ENCODE measurements around the gene IDI1. TPM values are rescaled to one million over a fixed set of nuclear protein-coding genes. Genes with fewer than 3 reads are reported as not detected.

Gene IDI1
- total and polyA plus RNA-seq, 2 of the 13 experiments (the other 11 are each of a cell fraction or from before 2014, with no cell fraction given), result 44.4 to 145 TPM

DNA sequence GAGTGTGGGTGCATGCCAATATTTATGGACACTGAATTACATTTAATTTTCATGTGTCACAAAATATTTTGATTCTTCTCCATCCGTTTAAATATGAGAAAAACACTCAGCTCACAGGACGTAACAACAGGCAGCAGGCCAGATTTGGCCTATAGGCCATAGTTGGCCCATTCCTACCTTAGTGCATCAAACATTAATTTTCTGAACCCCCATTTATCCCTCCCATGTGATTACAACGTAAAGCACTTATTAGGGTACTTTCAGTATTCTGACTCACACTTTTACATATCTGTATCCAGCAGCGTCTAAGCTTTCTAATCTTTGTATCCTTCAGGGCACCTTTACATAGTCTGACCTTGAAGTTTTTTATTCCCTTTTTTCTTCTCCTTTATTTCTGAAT, 4.0 kb downstream of the IDI1 start:
- intact Hi-C loops (cut with micrococcal nuclease; ENCODE audit: unreplicated experiment) (loop anchor here (5.0 kb wide), 1 partner anchor 58 kb away; the partner anchor contains the start of gene GTPBP4), in situ Hi-C loops (cut with HindIII; ENCODE audit: extremely low pct_ligation_motif_present, low pct_unique_long_range_greater_than_20kb) (no loop called here)
- POLR2A ChIA-PET, result no interaction called here
- no peak overlapping the region for H3K27ac ChIP-seq (ENCODE audit: extremely low read length, insufficient read depth, low read length)
- CTCF ChIA-PET (ENCODE audit: low intra/inter-chr PET ratio, low total read pairs), result no interaction called here
- H3K4me2 ChIP-seq (ENCODE audit: low read depth, low read length), result peak overlapping the region; percentile 73
- peaks cover 33% of the 10 kb centered on the region for H3K4me1 ChIP-seq (ENCODE audit: insufficient read depth, low read length)
- no peaks in the 10 kb centered on the region; a peak in 1 of 5 replicates for H3K27me3 ChIP-seq (ENCODE audit: control insufficient read depth in 1 of 2, insufficient read depth in 2 of 2, low read length in 2 of 2)
- no peak overlapping the region for H3K9ac ChIP-seq (ENCODE audit: insufficient read depth, low read depth, low read length)
- FAIRE-seq (no peak), ATAC-seq (no peak), DNase-seq (ENCODE audit: low spot score) (no peak)
- H2AFZ ChIP-seq (ENCODE audit: low read length), result no peak overlapping the region
- BruUV-seq (replicated peaks), result TSS peak; percentile 26
- peaks cover 51% of the 10 kb centered on the region for H3K79me2 ChIP-seq (ENCODE audit: insufficient read depth, low read length)
- peak overlapping the region in 1 of 3 experiments; percentile 63; a peak in 1 of 6 replicates for H3K4me3 ChIP-seq (replicated peaks in 1 of 3; ENCODE audit: insufficient read depth in 1 of 3, low read depth in 2 of 3, low read length in 3 of 3)
- H3K36me3 ChIP-seq (replicated peaks in 1 of 2; ENCODE audit: control insufficient read depth in 1 of 2, insufficient read depth in 2 of 2, low read length in 2 of 2), result peaks cover 7 to 30% of the 10 kb centered on the region in 2 experiments
- WGBS (ENCODE audit: low lambda C conversion rate), result 78% methylated on average over 4 of the region's 4 CpGs
- peaks cover 52% of the 10 kb centered on the region for H4K20me1 ChIP-seq (ENCODE audit: insufficient read depth, low read length)
- no peaks in the 10 kb centered on the region for H3K9me3 ChIP-seq (ENCODE audit: low read length)
- TF ChIP-seq DMAP1 (CRISPR knock-in tag; IDR thresholded peaks at IDR 0.05), result no peak
- TF ChIP-seq, protein P1, sequence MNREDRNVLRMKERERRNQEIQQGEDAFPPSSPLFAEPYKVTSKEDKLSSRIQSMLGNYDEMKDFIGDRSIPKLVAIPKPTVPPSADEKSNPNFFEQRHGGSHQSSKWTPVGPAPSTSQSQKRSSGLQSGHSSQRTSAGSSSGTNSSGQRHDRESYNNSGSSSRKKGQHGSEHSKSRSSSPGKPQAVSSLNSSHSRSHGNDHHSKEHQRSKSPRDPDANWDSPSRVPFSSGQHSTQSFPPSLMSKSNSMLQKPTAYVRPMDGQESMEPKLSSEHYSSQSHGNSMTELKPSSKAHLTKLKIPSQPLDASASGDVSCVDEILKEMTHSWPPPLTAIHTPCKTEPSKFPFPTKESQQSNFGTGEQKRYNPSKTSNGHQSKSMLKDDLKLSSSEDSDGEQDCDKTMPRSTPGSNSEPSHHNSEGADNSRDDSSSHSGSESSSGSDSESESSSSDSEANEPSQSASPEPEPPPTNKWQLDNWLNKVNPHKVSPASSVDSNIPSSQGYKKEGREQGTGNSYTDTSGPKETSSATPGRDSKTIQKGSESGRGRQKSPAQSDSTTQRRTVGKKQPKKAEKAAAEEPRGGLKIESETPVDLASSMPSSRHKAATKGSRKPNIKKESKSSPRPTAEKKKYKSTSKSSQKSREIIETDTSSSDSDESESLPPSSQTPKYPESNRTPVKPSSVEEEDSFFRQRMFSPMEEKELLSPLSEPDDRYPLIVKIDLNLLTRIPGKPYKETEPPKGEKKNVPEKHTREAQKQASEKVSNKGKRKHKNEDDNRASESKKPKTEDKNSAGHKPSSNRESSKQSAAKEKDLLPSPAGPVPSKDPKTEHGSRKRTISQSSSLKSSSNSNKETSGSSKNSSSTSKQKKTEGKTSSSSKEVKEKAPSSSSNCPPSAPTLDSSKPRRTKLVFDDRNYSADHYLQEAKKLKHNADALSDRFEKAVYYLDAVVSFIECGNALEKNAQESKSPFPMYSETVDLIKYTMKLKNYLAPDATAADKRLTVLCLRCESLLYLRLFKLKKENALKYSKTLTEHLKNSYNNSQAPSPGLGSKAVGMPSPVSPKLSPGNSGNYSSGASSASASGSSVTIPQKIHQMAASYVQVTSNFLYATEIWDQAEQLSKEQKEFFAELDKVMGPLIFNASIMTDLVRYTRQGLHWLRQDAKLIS (CRISPR knock-in tag; IDR thresholded peaks at IDR 0.05), result no peak
- TF ChIP-seq, protein P2, sequence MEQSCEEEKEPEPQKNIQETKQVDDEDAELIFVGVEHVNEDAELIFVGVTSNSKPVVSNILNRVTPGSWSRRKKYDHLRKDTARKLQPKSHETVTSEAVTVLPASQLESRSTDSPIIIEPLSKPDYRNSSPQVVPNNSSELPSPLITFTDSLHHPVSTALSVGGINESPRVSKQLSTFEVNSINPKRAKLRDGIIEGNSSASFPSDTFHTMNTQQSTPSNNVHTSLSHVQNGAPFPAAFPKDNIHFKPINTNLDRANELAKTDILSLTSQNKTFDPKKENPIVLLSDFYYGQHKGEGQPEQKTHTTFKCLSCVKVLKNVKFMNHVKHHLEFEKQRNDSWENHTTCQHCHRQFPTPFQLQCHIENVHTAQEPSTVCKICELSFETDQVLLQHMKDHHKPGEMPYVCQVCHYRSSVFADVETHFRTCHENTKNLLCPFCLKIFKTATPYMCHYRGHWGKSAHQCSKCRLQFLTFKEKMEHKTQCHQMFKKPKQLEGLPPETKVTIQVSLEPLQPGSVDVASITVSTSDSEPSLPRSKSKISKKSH (CRISPR knock-in tag; IDR thresholded peaks at IDR 0.05; ENCODE audit: borderline replicate concordance), result no peak
- no peak for TF ChIP-seq ZNF326 (CRISPR knock-in tag; IDR thresholded peaks at IDR 0.05; ENCODE audit: borderline replicate concordance)
- TF ChIP-seq MYC (CRISPR knock-in tag; IDR thresholded peaks at IDR 0.05; ENCODE audit: borderline replicate concordance), result no peak
- TF ChIP-seq POLR2A (IDR thresholded peaks at IDR 0.05; ENCODE audit: insufficient read depth in 1 of 2, low read depth in 2 of 2, low read length in 2 of 2), result no peak
- no peak for TF ChIP-seq ZNF224 (CRISPR knock-in tag; IDR thresholded peaks at IDR 0.05)
- TF ChIP-seq MAF1 (CRISPR knock-in tag; IDR thresholded peaks at IDR 0.05; ENCODE audit: borderline replicate concordance), result no peak
- no peak for TF ChIP-seq MBD4 (IDR thresholded peaks at IDR 0.05; ENCODE audit: borderline replicate concordance, low read length)
- TF ChIP-seq HMGA1 (CRISPR knock-in tag; conservative IDR thresholded peaks at IDR 0.05), result no peak
- TF ChIP-seq SP1 (IDR thresholded peaks at IDR 0.05), result no peak
- TF ChIP-seq SP1 (CRISPR knock-in tag; IDR thresholded peaks at IDR 0.05), result no peak
- no peak for TF ChIP-seq ZFYVE20 (CRISPR knock-in tag; IDR thresholded peaks at IDR 0.05; ENCODE audit: borderline replicate concordance, low read depth)
